T-helper 17 cell (primary cell): ENCODE results near the gene SHOC2. TPM values are rescaled to one million over a fixed set of nuclear protein-coding genes. Genes with fewer than 3 reads are reported as not detected.
A peak's percentile ranks its signal among the peaks of the same experiment; 100 is the strongest.

Source experiments
- ATAC-seq: fragments of 150-1000 bp; cut with Tn5 transposase; 2 replicates; pipeline ENCODE4 v1.10.0; 2021; ENCODE audit warnings: mild to moderate bottlenecking, moderate library complexity
- DNase-seq, 3 donors: peaks; one replicate each; pipeline versions ENCODE4 v3.0.0 to v3.0.0-alpha.2; 2020 to 2021
- H3K9me3 ChIP-seq: one replicate; pipeline ENCODE4 v1.7.0; 2013; ENCODE audit warnings: low read length, mild to moderate bottlenecking; ENCODE audit not compliant: control insufficient read depth, poor library complexity, severe bottlenecking
- H3K27ac Mint-ChIP-seq: one replicate; pipeline ENCODE4 v1.8.0; 2022; ENCODE audit warnings: mild to moderate bottlenecking, moderate library complexity, mixed read lengths
- H3K27me3 Mint-ChIP-seq: one replicate; pipeline ENCODE4 v1.8.0; 2022; ENCODE audit warnings: mixed read lengths
- H3K36me3 Mint-ChIP-seq: one replicate; pipeline ENCODE4 v1.8.0; 2022; ENCODE audit warnings: low read depth, mixed read lengths
- H3K4me1 Mint-ChIP-seq: one replicate; pipeline ENCODE4 v1.8.0; 2022; ENCODE audit warnings: mild to moderate bottlenecking, mixed read lengths
- H3K4me3 Mint-ChIP-seq: one replicate; pipeline ENCODE4 v1.8.0; 2022; ENCODE audit warnings: mild to moderate bottlenecking, moderate library complexity, mixed read lengths
- total RNA-seq, 4 donors: library from RNA in 2 of 4; stranded (reverse) in 2 of 4; gene quantifications; one replicate each; pipeline ENCODE4 v1.2.3 and lab custom pipeline; 2022 to 2026

The SHOC2 gene
- total RNA-seq, 2 donors from 2014 or later: 68.0 to 71.1 TPM

DNA sequence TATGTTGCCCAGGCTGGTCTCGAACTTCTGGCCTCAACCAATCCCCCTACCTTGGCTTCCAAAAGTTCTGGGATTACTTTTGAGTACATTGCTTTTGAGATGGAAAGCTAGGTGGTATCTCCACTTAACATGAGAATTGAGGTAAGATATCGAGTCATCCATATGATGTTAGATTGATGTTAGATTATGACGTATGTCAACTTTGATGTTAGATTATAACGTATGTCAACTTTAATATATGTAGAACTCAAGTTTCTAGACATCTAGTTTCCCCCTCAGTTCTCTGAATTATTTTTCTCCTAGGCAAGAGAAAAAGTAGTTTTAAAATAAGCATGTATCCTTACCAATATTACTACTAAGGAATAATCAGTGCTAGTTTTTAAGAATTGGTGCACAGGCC is 20.0 kb downstream of the SHOC2 start:
- H3K36me3 Mint-ChIP-seq: peaks cover 6% of the 10 kb centered on the region
- ATAC-seq: no peak

GRCh38 chr10:110944792-110945396 is 25.5 kb downstream of the SHOC2 start:
- no peaks in the 10 kb centered on the region for H3K27me3 Mint-ChIP-seq
- no peak for ATAC-seq
- H3K4me3 Mint-ChIP-seq: no peak overlapping the region
- peaks cover 5% of the 10 kb centered on the region for H3K36me3 Mint-ChIP-seq
- peaks cover 28% of the 10 kb centered on the region for H3K4me1 Mint-ChIP-seq
- no peak for DNase-seq
- H3K9me3 ChIP-seq: no peaks in the 10 kb centered on the region
- H3K27ac Mint-ChIP-seq: no peak overlapping the region

More for the DNA sequence above, 20.0 kb downstream of the SHOC2 start:
- H3K4me1 Mint-ChIP-seq: peaks cover 15% of the 10 kb centered on the region
- no peak overlapping the region for H3K27ac Mint-ChIP-seq
- H3K27me3 Mint-ChIP-seq: no peaks in the 10 kb centered on the region
- H3K4me3 Mint-ChIP-seq: no peak overlapping the region
- DNase-seq: no peak
- no peaks in the 10 kb centered on the region for H3K9me3 ChIP-seq

DNA sequence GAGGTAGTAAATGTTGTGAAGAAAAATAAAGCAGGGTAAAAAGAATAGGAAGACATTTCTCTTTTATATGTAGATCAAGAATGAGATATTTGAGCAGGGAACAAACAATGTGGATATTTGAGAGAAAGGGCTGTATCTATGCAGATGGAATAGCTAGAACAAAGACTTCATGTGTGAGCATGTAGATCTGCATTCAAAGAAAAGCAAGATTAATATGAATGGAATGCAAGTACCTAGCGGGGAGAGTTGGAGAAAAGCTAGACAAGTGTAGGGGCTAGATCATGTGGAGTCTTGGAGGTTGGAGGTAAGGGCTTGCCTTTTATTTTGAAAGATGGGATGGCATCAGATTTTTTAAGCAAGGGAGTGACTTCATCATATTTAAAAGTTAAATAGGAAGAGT is 27.1 kb downstream of the SHOC2 start:
- H3K9me3 ChIP-seq: no peaks in the 10 kb centered on the region
- DNase-seq (no peak), ATAC-seq (no peak)
- H3K4me3 Mint-ChIP-seq: no peak overlapping the region
- H3K4me1 Mint-ChIP-seq: peaks cover 28% of the 10 kb centered on the region
- no peaks in the 10 kb centered on the region for H3K27me3 Mint-ChIP-seq
- H3K36me3 Mint-ChIP-seq: peaks cover 5% of the 10 kb centered on the region
- no peak overlapping the region for H3K27ac Mint-ChIP-seq

- H3K27me3 Mint-ChIP-seq: no peaks in the 10 kb centered on the region
- ATAC-seq (no peak), DNase-seq (no peak)
- H3K36me3 Mint-ChIP-seq: peaks cover 6% of the 10 kb centered on the region
- H3K4me3 Mint-ChIP-seq: no peak overlapping the region
- H3K27ac Mint-ChIP-seq: no peak overlapping the region
- no peaks in the 10 kb centered on the region for H3K9me3 ChIP-seq
- H3K4me1 Mint-ChIP-seq: peaks cover 28% of the 10 kb centered on the region
Measured at GRCh38 chr10:110947061-110947595, 27.7 kb downstream of the SHOC2 start.

- peaks cover 7% of the 10 kb centered on the region for H3K36me3 Mint-ChIP-seq
- no peak overlapping the region for H3K4me3 Mint-ChIP-seq
Measured at GRCh38 chr10:110951381-110951780, 32.0 kb downstream of the SHOC2 start.

GRCh38 chr10:110957606-110958005 is 38.2 kb downstream of the SHOC2 start:
- no peaks in the 10 kb centered on the region for H3K27me3 Mint-ChIP-seq
- peaks cover 3% of the 10 kb centered on the region for H3K36me3 Mint-ChIP-seq
- H3K27ac Mint-ChIP-seq: peak overlapping the region; percentile 24
- DNase-seq (no peak), ATAC-seq (no peak)
- H3K4me1 Mint-ChIP-seq: peaks cover 26% of the 10 kb centered on the region
- H3K9me3 ChIP-seq: no peaks in the 10 kb centered on the region
- H3K4me3 Mint-ChIP-seq: no peak overlapping the region

More at GRCh38 chr10:110951381-110951780, 32.0 kb downstream of the SHOC2 start:
- H3K9me3 ChIP-seq: no peaks in the 10 kb centered on the region
- peaks cover 22% of the 10 kb centered on the region for H3K4me1 Mint-ChIP-seq
- H3K27me3 Mint-ChIP-seq: no peaks in the 10 kb centered on the region
- no peak overlapping the region for H3K27ac Mint-ChIP-seq
- ATAC-seq: no peak
- no peak for DNase-seq

- Mint-ChIP-seq H3K27me3 (no peaks in the 10 kb centered on the region), H3K36me3 (peaks cover 4% of the 10 kb centered on the region), H3K4me1 (peaks cover 38% of the 10 kb centered on the region), H3K27ac (peak overlapping the region; percentile 19), H3K4me3 (no peak overlapping the region)
- H3K9me3 ChIP-seq: no peaks in the 10 kb centered on the region
- ATAC-seq (no peak), DNase-seq (no peak)
Measured at GRCh38 chr10:110959379-110960332, 40.3 kb downstream of the SHOC2 start.

GRCh38 chr10:110960333-110960712 is 40.9 kb downstream of the SHOC2 start:
- peaks cover 35% of the 10 kb centered on the region for H3K4me1 Mint-ChIP-seq
- no peak for ATAC-seq
- peak overlapping the region; percentile 19 for H3K27ac Mint-ChIP-seq
- H3K4me3 Mint-ChIP-seq: no peak overlapping the region
- no peaks in the 10 kb centered on the region for H3K27me3 Mint-ChIP-seq
- no peak for DNase-seq
- H3K9me3 ChIP-seq: no peaks in the 10 kb centered on the region
- H3K36me3 Mint-ChIP-seq: peaks cover 4% of the 10 kb centered on the region

DNA sequence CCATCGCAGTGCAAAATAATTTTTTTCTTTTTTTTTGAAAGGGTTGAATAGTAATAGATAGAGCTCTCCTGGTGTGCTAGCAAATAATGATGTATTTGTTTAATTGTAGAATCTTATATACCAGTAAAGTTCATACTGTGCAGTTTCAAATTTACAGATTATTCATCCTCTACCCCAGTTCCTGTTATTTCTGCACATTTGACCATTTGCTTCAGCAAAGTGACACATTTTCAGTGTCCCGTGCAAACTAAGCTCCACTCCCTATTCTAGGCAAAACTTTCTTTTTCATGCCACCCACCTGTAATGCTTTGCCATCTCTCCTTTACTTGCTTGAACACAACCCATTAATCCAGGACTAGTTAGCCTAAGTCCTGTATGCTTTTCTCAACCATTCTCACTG is 43.0 kb downstream of the SHOC2 start:
- DNase-seq (no peak), ATAC-seq (no peak)
- no peaks in the 10 kb centered on the region for H3K9me3 ChIP-seq
- Mint-ChIP-seq H3K4me1 (peaks cover 33% of the 10 kb centered on the region), H3K4me3 (no peak overlapping the region), H3K27ac (no peak overlapping the region), H3K36me3 (peaks cover 4% of the 10 kb centered on the region), H3K27me3 (no peaks in the 10 kb centered on the region)

- ATAC-seq: no peak
- no peaks in the 10 kb centered on the region for H3K9me3 ChIP-seq
- H3K4me1 Mint-ChIP-seq: peaks cover 32% of the 10 kb centered on the region
- H3K27ac Mint-ChIP-seq: no peak overlapping the region
- H3K36me3 Mint-ChIP-seq: peaks cover 4% of the 10 kb centered on the region
- H3K27me3 Mint-ChIP-seq: no peaks in the 10 kb centered on the region
- H3K4me3 Mint-ChIP-seq: peak overlapping the region; percentile 66
- no peak for DNase-seq
Measured at GRCh38 chr10:110963162-110963561, 43.8 kb downstream of the SHOC2 start.

- peaks cover 3% of the 10 kb centered on the region for H3K36me3 Mint-ChIP-seq
- no peaks in the 10 kb centered on the region for H3K27me3 Mint-ChIP-seq
- no peak for ATAC-seq
- H3K9me3 ChIP-seq: no peaks in the 10 kb centered on the region
- H3K4me1 Mint-ChIP-seq: peaks cover 29% of the 10 kb centered on the region
- H3K27ac Mint-ChIP-seq: no peak overlapping the region
- no peak overlapping the region for H3K4me3 Mint-ChIP-seq
- DNase-seq: no peak
Measured at GRCh38 chr10:110964681-110965080, 45.3 kb downstream of the SHOC2 start.

GRCh38 chr10:110965216-110965615 is 45.8 kb downstream of the SHOC2 start:
- DNase-seq (no peak), ATAC-seq (no peak)
- no peaks in the 10 kb centered on the region for H3K27me3 Mint-ChIP-seq
- no peak overlapping the region for H3K27ac Mint-ChIP-seq
- H3K4me1 Mint-ChIP-seq: peaks cover 34% of the 10 kb centered on the region
- no peak overlapping the region for H3K4me3 Mint-ChIP-seq
- H3K36me3 Mint-ChIP-seq: peaks cover 3% of the 10 kb centered on the region
- H3K9me3 ChIP-seq: no peaks in the 10 kb centered on the region

DNA sequence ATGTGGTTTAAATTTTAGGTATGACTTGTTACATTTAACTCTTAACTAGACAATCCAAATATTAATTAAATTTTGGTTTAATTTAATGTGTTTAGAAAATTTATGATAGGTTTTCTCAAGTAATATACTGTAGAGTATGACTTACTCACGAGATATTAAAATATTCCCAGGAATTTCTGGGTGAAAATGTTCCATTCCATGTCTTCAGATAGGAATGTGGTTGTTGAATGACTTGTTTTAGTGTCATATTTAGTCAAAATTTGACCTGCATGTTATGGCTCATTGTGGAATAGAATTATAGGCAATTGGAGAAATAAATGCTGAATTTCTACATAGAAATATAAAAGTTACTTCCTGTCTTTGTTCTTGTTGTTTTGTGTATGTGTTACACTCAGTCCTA is 46.7 kb downstream of the SHOC2 start:
- DNase-seq: no peak
- H3K27ac Mint-ChIP-seq: no peak overlapping the region
- ATAC-seq: no peak
- H3K27me3 Mint-ChIP-seq: no peaks in the 10 kb centered on the region
- H3K36me3 Mint-ChIP-seq: peaks cover 3% of the 10 kb centered on the region
- H3K4me1 Mint-ChIP-seq: peaks cover 43% of the 10 kb centered on the region
- H3K9me3 ChIP-seq: no peaks in the 10 kb centered on the region
- no peak overlapping the region for H3K4me3 Mint-ChIP-seq
